Measurements from ENCODE around the gene CYS1. TPM values are rescaled to one million over a fixed set of nuclear protein-coding genes. Genes with fewer than 3 reads are reported as not detected.

CYS1 gene
- total and polyA plus RNA-seq, 2 of the 8 experiments (the other 6 are each of a cell fraction or from before 2014, with no cell fraction given): 0.09 to 0.13 TPM

DNA sequence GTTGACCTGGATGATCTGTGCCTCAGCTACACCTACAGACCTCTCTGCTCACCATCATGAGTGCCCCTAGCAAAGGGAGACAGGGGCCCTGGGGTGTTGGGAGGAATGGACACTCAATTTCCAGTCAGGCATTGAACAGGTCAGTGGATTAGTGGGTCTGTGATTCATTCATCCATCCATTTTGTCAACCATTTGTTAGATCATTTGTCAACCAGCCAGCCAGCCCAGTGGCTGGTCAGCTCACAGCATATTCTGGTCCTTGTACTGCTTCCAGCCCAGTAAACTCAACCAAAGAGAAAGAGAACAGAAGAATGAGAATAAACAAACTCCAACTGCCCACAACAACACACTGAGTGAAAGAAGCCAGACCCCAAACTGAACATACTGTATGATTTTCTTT is 41.5 kb downstream of the CYS1 start:
- Histone ChIP-seq H3K14ac (ENCODE audit: insufficient read length) (no peak overlapping the region), H4K91ac (replicated peaks; ENCODE audit: insufficient read length, low read length) (no peak overlapping the region), H3K79me1 (ENCODE audit: low read depth, low read length) (no peaks in the 10 kb centered on the region), H3K4me1 (replicated peaks in 1 of 4; ENCODE audit: control insufficient read depth in 3 of 4, insufficient read depth in 4 of 4, low read length in 3 of 4) (peaks cover 0 to 5% (median 2%) of the 10 kb centered on the region in 4 experiments; a peak in 3 of 7 replicates), H2BK120ac (replicated peaks; ENCODE audit: low read depth, low read length) (no peak overlapping the region), H3K4me3 (ENCODE audit: extremely low read depth in 1 of 4, insufficient read depth in 2 of 4, low read depth in 3 of 4, low read length in 4 of 4) (no peak overlapping the region), H3K27ac (ENCODE audit: low read depth, low read length) (no peak overlapping the region), H4K5ac (ENCODE audit: insufficient read length, low read depth, low read length) (no peak overlapping the region), H3K4me2 (ENCODE audit: insufficient read depth in 1 of 2, low read depth in 2 of 2, low read length in 2 of 2) (no peak overlapping the region), H3K27me3 (replicated peaks in 1 of 4; ENCODE audit: control insufficient read depth in 3 of 4, extremely low read depth in 1 of 4, insufficient read depth in 3 of 4, low read length in 3 of 4) (peaks cover 0 to 21% (median 14%) of the 10 kb centered on the region in 4 experiments; a peak in 6 of 7 replicates), H3K18ac (ENCODE audit: extremely low read depth, low read length) (no peak overlapping the region), H2BK12ac (ENCODE audit: low read depth, low read length) (no peak overlapping the region), H3K23me2 (ENCODE audit: low read depth, low read length) (peaks cover 8% of the 10 kb centered on the region; the same call in 1 of the 2 replicates), H2AK5ac (ENCODE audit: low read depth, low read length) (no peak overlapping the region), H3K23ac (ENCODE audit: insufficient read length) (no peak overlapping the region), H4K8ac (ENCODE audit: extremely low read depth, insufficient read depth, low read length) (no peak overlapping the region), H3K9me3 (ENCODE audit: insufficient read depth in 2 of 2, low read depth in 1 of 2, low read length in 1 of 2) (no peaks in the 10 kb centered on the region), H2AFZ (ENCODE audit: low read length) (no peak overlapping the region), H3K9ac (replicated peaks in 1 of 4; ENCODE audit: extremely low read depth in 1 of 4, low read depth in 3 of 4, low read length in 3 of 4) (no peak overlapping the region), H3K56ac (replicated peaks; ENCODE audit: insufficient read length, low read depth, low read length) (no peak overlapping the region), H4K20me1 (replicated peaks in 1 of 2; ENCODE audit: control insufficient read depth in 1 of 2, insufficient read depth in 2 of 2, low read length in 2 of 2) (no peaks in the 10 kb centered on the region), H2BK20ac (ENCODE audit: low read length) (no peak overlapping the region), H2BK15ac (ENCODE audit: low read length) (no peak overlapping the region), H3K36me3 (ENCODE audit: control insufficient read depth in 2 of 4, insufficient read depth in 4 of 4, low read length in 3 of 4) (no peaks in the 10 kb centered on the region), H2BK5ac (ENCODE audit: low read depth, low read length) (no peak overlapping the region), H3K4ac (replicated peaks; ENCODE audit: insufficient read length, low read depth, low read length) (no peak overlapping the region), H3K79me2 (ENCODE audit: control insufficient read depth in 1 of 2, insufficient read depth in 2 of 2, low read length in 2 of 2) (no peaks in the 10 kb centered on the region)
- FAIRE-seq (no peak), DNase-seq (ENCODE audit: low read depth in 1 of 2, low spot score in 2 of 2) (no peak)
- POLR2A ChIA-PET (ENCODE audit: partially characterized antibody): interaction anchor here (0.6 to 1.4 kb wide), 2 partner anchors 10 to 408 kb away, joined by 3 read pairs; partner anchors contain the start of gene YWHAQ
- CTCF ChIA-PET (ENCODE audit: partially characterized antibody): interaction anchor here (0.7 to 2.0 kb wide), 6 partner anchors 9 to 225 kb away, joined by 3 to 12 read pairs (median 4); no protein-coding TSS in a partner anchor
- TF ChIP-seq, protein P1, sequence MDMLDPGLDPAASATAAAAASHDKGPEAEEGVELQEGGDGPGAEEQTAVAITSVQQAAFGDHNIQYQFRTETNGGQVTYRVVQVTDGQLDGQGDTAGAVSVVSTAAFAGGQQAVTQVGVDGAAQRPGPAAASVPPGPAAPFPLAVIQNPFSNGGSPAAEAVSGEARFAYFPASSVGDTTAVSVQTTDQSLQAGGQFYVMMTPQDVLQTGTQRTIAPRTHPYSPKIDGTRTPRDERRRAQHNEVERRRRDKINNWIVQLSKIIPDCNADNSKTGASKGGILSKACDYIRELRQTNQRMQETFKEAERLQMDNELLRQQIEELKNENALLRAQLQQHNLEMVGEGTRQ (IDR thresholded peaks at IDR 0.05; ENCODE audit: low read length): no peak
- TF ChIP-seq RBBP5 (IDR thresholded peaks at IDR 0.05; ENCODE audit: borderline replicate concordance, low read depth, low read length) (no peak), MAFK (IDR thresholded peaks at IDR 0.05; ENCODE audit: low read depth, low read length) (no peak), POLR2AphosphoS5 (IDR thresholded peaks at IDR 0.05; ENCODE audit: low read depth, low read length) (no peak), ZNF274 (IDR thresholded peaks at IDR 0.05; ENCODE audit: borderline replicate concordance, extremely low read depth, low read length) (no peak), KDM4A (IDR thresholded peaks at IDR 0.05; ENCODE audit: low read depth, low read length, severe bottlenecking) (no peak), RNF2 (IDR thresholded peaks at IDR 0.05; ENCODE audit: borderline replicate concordance, low read depth, low read length, missing control alignments, poor library complexity, severe bottlenecking) (no peak), JUND (IDR thresholded peaks at IDR 0.05; ENCODE audit: low read length) (no peak), TAF7 (optimal IDR thresholded peaks at IDR 0.05; ENCODE audit: borderline replicate concordance, low read depth, low read length) (no peak), BACH1 (IDR thresholded peaks at IDR 0.05; ENCODE audit: low read length) (no peak), TEAD4 (IDR thresholded peaks at IDR 0.05; ENCODE audit: low read depth, low read length) (no peak), ASH2L (IDR thresholded peaks at IDR 0.05; ENCODE audit: low read length) (no peak), GTF2F1 (IDR thresholded peaks at IDR 0.05; ENCODE audit: borderline replicate concordance, low read depth, low read length) (no peak)
- TF ChIP-seq, protein P2, sequence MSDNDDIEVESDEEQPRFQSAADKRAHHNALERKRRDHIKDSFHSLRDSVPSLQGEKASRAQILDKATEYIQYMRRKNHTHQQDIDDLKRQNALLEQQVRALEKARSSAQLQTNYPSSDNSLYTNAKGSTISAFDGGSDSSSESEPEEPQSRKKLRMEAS (IDR thresholded peaks at IDR 0.05): no peak

Data from H1 (cell line).